ENCODE measurements around the gene DNAJC7. TPM values are rescaled to one million over a fixed set of nuclear protein-coding genes. Genes with fewer than 3 reads are reported as not detected.
A peak's percentile ranks its signal among the peaks of the same experiment; 100 is the strongest.

Gene DNAJC7
- total and polyA plus RNA-seq, 9 of the 15 experiments (the other 6 are each of a cell fraction or from before 2014, with no cell fraction given), result 85.8 to 262 (median 157) TPM

GRCh38 chr17:41975099-41976083, 41.8 kb downstream of the DNAJC7 start:
- CTCF ChIA-PET (ENCODE audit: low intra/inter-chr PET ratio), result no interaction called here
- Histone ChIP-seq H3K4me3 (no peak overlapping the region), H3K4me2 (ENCODE audit: insufficient read depth, low read length) (no peak overlapping the region), H3K4me1 (replicated peaks in 1 of 2; ENCODE audit: control insufficient read depth in 2 of 2, insufficient read depth in 2 of 2, low read length in 2 of 2) (peaks cover 0 to 9% of the 10 kb centered on the region in 2 experiments; a peak in 1 of 5 replicates), H3K9me1 (ENCODE audit: control insufficient read depth, insufficient read depth, low read length) (no peaks in the 10 kb centered on the region), H4K20me1 (replicated peaks; ENCODE audit: control insufficient read depth, insufficient read depth, low read length) (no peaks in the 10 kb centered on the region; the same call in 1 of the 2 replicates), H3K27me3 (ENCODE audit: control insufficient read depth in 2 of 2, insufficient read depth in 2 of 2, low read length in 2 of 2) (no peaks in the 10 kb centered on the region), H3K9me3 (replicated peaks; ENCODE audit: control insufficient read depth, insufficient read depth, low read depth, low read length) (no peaks in the 10 kb centered on the region), H3K36me3 (ENCODE audit: control insufficient read depth, insufficient read depth, low read length) (peaks cover 85% of the 10 kb centered on the region), H3K27ac (ENCODE audit: extremely low read depth, low read depth, low read length) (no peak overlapping the region), H3K79me2 (ENCODE audit: control insufficient read depth, insufficient read depth, low read length) (no peaks in the 10 kb centered on the region; the same call in 2 of the 3 replicates), H2AFZ (ENCODE audit: low read depth, low read length) (no peak overlapping the region), H3K9ac (ENCODE audit: insufficient read depth in 1 of 2, low read depth in 2 of 2, low read length in 2 of 2) (0 out of 4 replicates have a peak overlapping the region, but pooled peaks of 1 of the 2 experiments have one; percentile 36)
- TF ChIP-seq BRD4 (IDR thresholded peaks at IDR 0.05) (no peak), POLR2AphosphoS2 (IDR thresholded peaks at IDR 0.05; ENCODE audit: low read length) (peak; percentile 16; the same call in 1 of the 2 replicates), ZNF444 (CRISPR knock-in tag; IDR thresholded peaks at IDR 0.05) (no peak), NR2F6 (CRISPR knock-in tag; IDR thresholded peaks at IDR 0.05) (no peak)
- FAIRE-seq (no peak), ATAC-seq (no peak), DNase-seq (ENCODE audit: extremely low read depth in 1 of 4, low spot score in 3 of 4) (no peak)
- BruUV-seq (replicated peaks), result no TSS peak
- intact Hi-C loops (cut with micrococcal nuclease) (no loop called here), in situ Hi-C loops (cut with MboI) (no loop called here)
- WGBS (ENCODE audit: insufficient coverage, low coverage, missing lambda C conversion rate), result 94% methylated on average over 9 of the region's 9 CpGs
- POLR2A ChIA-PET, result interaction anchor here (0.6 to 4.5 kb wide), 13 partner anchors 9 to 136 kb away, joined by 3 to 28 read pairs (median 3); partner anchors contain the start of gene CNP
